GM23338 (cell line): Measurements from ENCODE around the gene CALML3. TPM values are rescaled to one million over a fixed set of nuclear protein-coding genes. Genes with fewer than 3 reads are reported as not detected.

Source experiments
- ATAC-seq: fragments of 200-7000 bp; cut with Tn5 transposase; 3 replicates; pipeline ENCODE4 v1.9.1; 2020
- DNase-seq: peaks from one replicate; pipeline ENCODE4 v3.0.0-alpha.2; 2015; ENCODE audit warnings: low spot score
- H2AFZ ChIP-seq: fragments of 200-600 bp; sonication (generic); 2 replicates; pipeline ENCODE4 v1.8.0; 2016; ENCODE audit warnings: antibody characterized with exemption, mild to moderate bottlenecking, moderate library complexity
- H3F3A ChIP-seq: fragments of 200-600 bp; sonication (generic); replicated peaks from 2 replicates; pipeline ENCODE4 v1.8.0; 2017; ENCODE audit warnings: antibody characterized with exemption, mixed run types, low read depth
- H3K27ac ChIP-seq: fragments of 200-600 bp; sonication (generic); 2 replicates; pipeline ENCODE4 v1.6.1; 2016; ENCODE audit warnings: low read depth
- H3K27me3 ChIP-seq: fragments of 200-600 bp; sonication (generic); 2 replicates; pipeline ENCODE4 v1.8.0; 2016; ENCODE audit warnings: mild to moderate bottlenecking, mixed run types, moderate library complexity; ENCODE audit not compliant: insufficient read depth
- H3K36me3 ChIP-seq: fragments of 200-600 bp; sonication (generic); 2 replicates; pipeline ENCODE4 v1.8.0; 2016; ENCODE audit warnings: mild to moderate bottlenecking; ENCODE audit not compliant: insufficient read depth
- H3K4me1 ChIP-seq: fragments of 200-600 bp; sonication (generic); 2 replicates; pipeline ENCODE4 v1.8.0; 2016; ENCODE audit warnings: mild to moderate bottlenecking, moderate library complexity; ENCODE audit not compliant: insufficient read depth
- H3K4me2 ChIP-seq: fragments of 200-600 bp; sonication (generic); 2 replicates; pipeline ENCODE4 v1.7.1; 2017; ENCODE audit warnings: mixed run types
- H3K4me3 ChIP-seq: fragments of 200-600 bp; sonication (generic); 2 replicates; pipeline ENCODE4 v1.6.1; 2016; ENCODE audit warnings: mixed run types
- H3K79me2 ChIP-seq: fragments of 200-600 bp; sonication (generic); replicated peaks from 2 replicates; pipeline ENCODE4 v1.8.0; 2017; ENCODE audit warnings: mild to moderate bottlenecking; ENCODE audit not compliant: insufficient read depth
- H3K9me2 ChIP-seq: fragments of 200-600 bp; sonication (generic); 2 replicates; pipeline ENCODE4 v1.8.0; 2017; ENCODE audit not compliant: insufficient read depth
- H4K20me1 ChIP-seq: fragments of 200-600 bp; sonication (generic); replicated peaks from 2 replicates; pipeline ENCODE4 v1.8.0; 2017; ENCODE audit warnings: mild to moderate bottlenecking; ENCODE audit not compliant: insufficient read depth
- H3K27ac Mint-ChIP-seq: 2 replicates; pipeline ENCODE4 v1.8.0; 2020; ENCODE audit warnings: inconsistent platforms, mild to moderate bottlenecking, moderate library complexity, mixed read lengths
- H3K27me3 Mint-ChIP-seq: 3 replicates; pipeline ENCODE4 v1.8.0; 2022; ENCODE audit warnings: low read depth, mild to moderate bottlenecking, moderate library complexity, mixed read lengths, inconsistent platforms; ENCODE audit not compliant: insufficient read depth, poor library complexity
- H3K36me3 Mint-ChIP-seq: 3 replicates; pipeline ENCODE4 v1.8.0; 2021; ENCODE audit warnings: low read depth, mild to moderate bottlenecking, inconsistent platforms, moderate library complexity, mixed read lengths
- H3K4me1 Mint-ChIP-seq: 3 replicates; pipeline ENCODE4 v1.8.0; 2020; ENCODE audit warnings: mild to moderate bottlenecking, inconsistent platforms, mixed read lengths
- H3K4me3 Mint-ChIP-seq: 3 replicates; pipeline ENCODE4 v1.8.0; 2021; ENCODE audit warnings: moderate library complexity, mild to moderate bottlenecking, inconsistent platforms, mixed read lengths
- H3K9me3 Mint-ChIP-seq: 3 replicates; pipeline ENCODE4 v1.8.0; 2020; ENCODE audit warnings: moderate library complexity, mild to moderate bottlenecking, inconsistent platforms, mixed read lengths
- CTCF ChIP-seq, 2 experiments: fragments of 200-600 bp in 1 of 2; sonication (generic) in 1 of 2; conservative IDR thresholded peaks; 2 replicates each; pipeline versions ENCODE4 v1.5.1 to v1.6.1; 2016 to 2017; ENCODE audit warnings: antibody characterized with exemption in 2 of 2, low read depth in 2 of 2, mild to moderate bottlenecking in 2 of 2, moderate library complexity in 1 of 2
- ETS1 ChIP-seq: IDR thresholded peaks from 2 replicates; pipeline ENCODE4 v1.6.1; 2016; ENCODE audit warnings: antibody characterized with exemption
- EZH2 ChIP-seq: fragments of 200-600 bp; sonication (generic); IDR thresholded peaks from one replicate; pipeline ENCODE4 v1.8.0; 2017; ENCODE audit warnings: antibody characterized with exemption, mild to moderate bottlenecking, low read depth; ENCODE audit not compliant: unreplicated experiment
- EZH2phosphoT487 ChIP-seq: fragments of 200-600 bp; sonication (generic); IDR thresholded peaks from one replicate; pipeline ENCODE4 v1.8.1; 2018; ENCODE audit warnings: antibody characterized with exemption; ENCODE audit not compliant: unreplicated experiment
- JUNB ChIP-seq: IDR thresholded peaks from one replicate; pipeline ENCODE4 v1.6.1; 2016; ENCODE audit warnings: antibody characterized with exemption; ENCODE audit not compliant: unreplicated experiment
- POLR2AphosphoS5 ChIP-seq: IDR thresholded peaks from 2 replicates; pipeline ENCODE4 v1.6.1; 2016; ENCODE audit warnings: antibody characterized with exemption, low read depth
- ZNF114 ChIP-seq: fragments of 250-450 bp; sonication (Bioruptor Pico); IDR thresholded peaks from 2 replicates; pipeline ENCODE4 v1.5.0; 2020; ENCODE audit warnings: mild to moderate bottlenecking, moderate library complexity
- polyA plus RNA-seq: library from polyadenylated mRNA; unstranded; fragments of >200 nt; fragmentation: Nextera tagmentation; extraction: Ambion mirVana; gene quantifications from 2 replicates; pipeline ENCODE4 v1.2.1, GENCODE V29; 2016
- total RNA-seq: library from RNA; depleted of rRNA; stranded (reverse); fragments of >200 nt; shearing (Covaris generic); gene quantifications from 2 replicates; pipeline ENCODE4 v1.2.3, GENCODE V29; 2014

Gene CALML3
- total and polyA plus RNA-seq, 2 experiments from 2014 or later = not detected

- Histone ChIP-seq H3K36me3 (no peaks in the 10 kb centered on the region), H3K27me3 (no peaks in the 10 kb centered on the region), H3K4me2 (no peak overlapping the region), H3K27ac (no peak overlapping the region), H2AFZ (no peak overlapping the region), H3F3A (no peaks in the 10 kb centered on the region), H4K20me1 (no peaks in the 10 kb centered on the region), H3K9me2 (peaks cover 7% of the 10 kb centered on the region; the same call in 1 of the 2 replicates), H3K79me2 (no peaks in the 10 kb centered on the region), H3K4me1 (no peaks in the 10 kb centered on the region), H3K4me3 (no peak overlapping the region)
- peaks cover 11% of the 10 kb centered on the region for H3K36me3 Mint-ChIP-seq
- DNase-seq (no peak), ATAC-seq (no peak)
- peaks cover 3% of the 10 kb centered on the region for H3K27me3 Mint-ChIP-seq
- H3K4me1 Mint-ChIP-seq = peaks cover 7% of the 10 kb centered on the region
- TF ChIP-seq EZH2 (no peak), ETS1 (no peak), EZH2phosphoT487 (no peak), JUNB (no peak), ZNF114 (CRISPR knock-in tag) (no peak)
- H3K9me3 Mint-ChIP-seq = peaks cover 14% of the 10 kb centered on the region
- no peak overlapping the region for H3K4me3 Mint-ChIP-seq
- no peak overlapping the region for H3K27ac Mint-ChIP-seq
These were observed 31.1 kb upstream of the CALML3 start for GRCh38 chr10:5493691-5494090.

GRCh38 chr10:5494611-5495010, 30.1 kb upstream of the CALML3 start:
- Histone ChIP-seq H3K36me3 (no peaks in the 10 kb centered on the region), H3K27me3 (no peaks in the 10 kb centered on the region), H3F3A (no peaks in the 10 kb centered on the region), H3K9me2 (peaks cover 2% of the 10 kb centered on the region; the same call in 1 of the 2 replicates), H3K4me3 (no peak overlapping the region), H3K79me2 (no peaks in the 10 kb centered on the region), H3K27ac (no peak overlapping the region), H3K4me1 (no peaks in the 10 kb centered on the region), H4K20me1 (no peaks in the 10 kb centered on the region), H3K4me2 (no peak overlapping the region), H2AFZ (no peak overlapping the region)
- Mint-ChIP-seq H3K27ac (no peak overlapping the region), H3K4me3 (no peak overlapping the region), H3K36me3 (peaks cover 11% of the 10 kb centered on the region), H3K27me3 (peaks cover 4% of the 10 kb centered on the region), H3K9me3 (peaks cover 13% of the 10 kb centered on the region), H3K4me1 (no peaks in the 10 kb centered on the region)
- ATAC-seq (no peak; the same call in 2 of the 3 replicates), DNase-seq (no peak)
- TF ChIP-seq CTCF (conservative IDR thresholded peaks at IDR 0.05; ENCODE audit: low read depth in 2 of 2) (peak in 1 of 2 experiments; percentile 36; a peak in 2 of 4 replicates), POLR2AphosphoS5 (no peak)
